ENCODE data around the gene PCDHA10. TPM values are rescaled to one million over a fixed set of nuclear protein-coding genes. Genes with fewer than 3 reads are reported as not detected.
"Not testable (repeated sequence)": the region's sequence is repeated elsewhere in the genome, so short reads cannot be mapped to it uniquely, and the experiment has no call there.

PCDHA10 gene
- total and polyA plus RNA-seq, 3 donors from 2014 or later = 0.95 to 4.4 (median 3.3) TPM

- WGBS, 2 donors = 15 to 19% methylated on average over 39 of the region's 39 CpGs
- DNase-seq = peak; percentile 78
- no peaks in the 10 kb centered on the region for H3K9me3 ChIP-seq
- intact Hi-C loops (cut with DNase I; ENCODE audit: low total_unique reads) = no loop called here
- no peaks in the 10 kb centered on the region for H3K27me3 ChIP-seq
- H3K4me1 ChIP-seq = no peaks in the 10 kb centered on the region
- no peak for TF ChIP-seq POLR2A (IDR thresholded peaks at IDR 0.05)
- TF ChIP-seq, protein P1, sequence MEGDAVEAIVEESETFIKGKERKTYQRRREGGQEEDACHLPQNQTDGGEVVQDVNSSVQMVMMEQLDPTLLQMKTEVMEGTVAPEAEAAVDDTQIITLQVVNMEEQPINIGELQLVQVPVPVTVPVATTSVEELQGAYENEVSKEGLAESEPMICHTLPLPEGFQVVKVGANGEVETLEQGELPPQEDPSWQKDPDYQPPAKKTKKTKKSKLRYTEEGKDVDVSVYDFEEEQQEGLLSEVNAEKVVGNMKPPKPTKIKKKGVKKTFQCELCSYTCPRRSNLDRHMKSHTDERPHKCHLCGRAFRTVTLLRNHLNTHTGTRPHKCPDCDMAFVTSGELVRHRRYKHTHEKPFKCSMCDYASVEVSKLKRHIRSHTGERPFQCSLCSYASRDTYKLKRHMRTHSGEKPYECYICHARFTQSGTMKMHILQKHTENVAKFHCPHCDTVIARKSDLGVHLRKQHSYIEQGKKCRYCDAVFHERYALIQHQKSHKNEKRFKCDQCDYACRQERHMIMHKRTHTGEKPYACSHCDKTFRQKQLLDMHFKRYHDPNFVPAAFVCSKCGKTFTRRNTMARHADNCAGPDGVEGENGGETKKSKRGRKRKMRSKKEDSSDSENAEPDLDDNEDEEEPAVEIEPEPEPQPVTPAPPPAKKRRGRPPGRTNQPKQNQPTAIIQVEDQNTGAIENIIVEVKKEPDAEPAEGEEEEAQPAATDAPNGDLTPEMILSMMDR (IDR thresholded peaks at IDR 0.05) = peak in 2 of 3 experiments; percentile 43 to 47
- no peaks in the 10 kb centered on the region for H3K36me3 ChIP-seq (ENCODE audit: low read depth, missing control alignments)
- peak within 1 kb of the TSS in 1 of 2 donors; percentile 39 for H3K4me3 ChIP-seq
- H3K27ac ChIP-seq = no peak within 1 kb of the TSS
Measured at GRCh38 chr5:140821375-140822280, 34.1 kb upstream of the PCDHA10 start, which contains the start of gene PCDHA5. PCDHA5 (plus strand) TSS chr5:140821613.

DNA sequence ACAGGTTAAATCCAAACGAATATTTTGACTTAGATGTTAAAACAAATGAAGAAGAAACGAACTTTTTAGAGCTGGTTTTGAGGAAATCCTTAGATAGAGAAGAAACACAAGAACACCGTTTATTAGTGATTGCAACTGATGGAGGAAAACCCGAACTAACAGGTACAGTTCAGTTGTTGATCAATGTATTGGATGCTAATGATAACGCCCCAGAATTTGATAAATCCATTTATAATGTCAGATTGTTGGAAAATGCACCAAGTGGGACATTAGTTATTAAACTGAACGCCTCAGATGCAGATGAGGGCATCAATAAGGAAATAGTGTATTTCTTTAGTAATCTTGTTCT lies 33.4 kb upstream of the PCDHA10 start:
- Histone ChIP-seq H3K36me3 (ENCODE audit: low read depth, missing control alignments) (no peaks in the 10 kb centered on the region), H3K27me3 (no peaks in the 10 kb centered on the region), H3K27ac (no peak overlapping the region), H3K9me3 (no peaks in the 10 kb centered on the region), H3K4me3 (peak overlapping the region in 1 of 2 donors; percentile 39), H3K4me1 (no peaks in the 10 kb centered on the region)
- no peak for DNase-seq
- 19 to 21% methylated on average over 6 of the region's 6 CpGs for WGBS, 2 donors
- no peak for TF ChIP-seq POLR2A (IDR thresholded peaks at IDR 0.05)
- TF ChIP-seq, protein P1 (IDR thresholded peaks at IDR 0.05) = no peak
- intact Hi-C loops (cut with DNase I; ENCODE audit: low total_unique reads) = no loop called here

- DNase-seq; intact Hi-C loops (cut with DNase I; ENCODE audit: low total_unique reads); H3K27ac ChIP-seq; H3K4me1 ChIP-seq; H3K9me3 ChIP-seq; H3K27me3 ChIP-seq; H3K36me3 ChIP-seq (ENCODE audit: low read depth, missing control alignments); H3K4me3 ChIP-seq: not testable (repeated sequence)
- 38 to 42% methylated on average over 11 to 48 of the region's 48 CpGs for WGBS, 2 donors
Measured at GRCh38 chr5:140822969-140823368, 32.7 kb upstream of the PCDHA10 start.

- 30 to 40% methylated on average over 2 to 33 of the region's 38 CpGs for WGBS, 2 donors
- no peak for DNase-seq
- TF ChIP-seq, protein P1 (IDR thresholded peaks at IDR 0.05) = no peak
- TF ChIP-seq POLR2A (IDR thresholded peaks at IDR 0.05) = no peak
- Histone ChIP-seq H3K4me3 (no peak overlapping the region), H3K27me3 (no peaks in the 10 kb centered on the region), H3K4me1 (no peaks in the 10 kb centered on the region), H3K27ac (no peak overlapping the region), H3K36me3 (ENCODE audit: low read depth, missing control alignments) (no peaks in the 10 kb centered on the region), H3K9me3 (no peaks in the 10 kb centered on the region)
- intact Hi-C loops (cut with DNase I; ENCODE audit: low total_unique reads) = no loop called here
Measured at GRCh38 chr5:140823475-140823874, 32.2 kb upstream of the PCDHA10 start.

GRCh38 chr5:140827704-140828361 lies 27.9 kb upstream of the PCDHA10 start, which contains the start of gene PCDHA6:
PCDHA6 (plus strand) TSS chr5:140827960; CDS start chr5:140828092, 132 bp downstream.
- intact Hi-C loops (cut with DNase I; ENCODE audit: low total_unique reads) = no loop called here
- Histone ChIP-seq H3K36me3 (ENCODE audit: low read depth, missing control alignments) (no peaks in the 10 kb centered on the region), H3K27ac (no peak within 1 kb of the TSS), H3K4me3 (peak within 1 kb of the TSS; percentile 6 to 33), H3K9me3 (no peaks in the 10 kb centered on the region), H3K27me3 (no peaks in the 10 kb centered on the region), H3K4me1 (no peaks in the 10 kb centered on the region)
- no peak for DNase-seq
- 12 to 18% methylated on average over 19 to 27 of the region's 27 CpGs for WGBS, 2 donors
- TF ChIP-seq POLR2A (IDR thresholded peaks at IDR 0.05) = no peak
- TF ChIP-seq, protein P1 (IDR thresholded peaks at IDR 0.05) = peak in 2 of 3 experiments; percentile 5 to 13

Measured in testis (tissue), 3 donors.